ENCODE data around the gene AP5S1.
"Not testable (repeated sequence)": the region's sequence is repeated elsewhere in the genome, so short reads cannot be mapped to it uniquely, and the experiment has no call there.

Gene AP5S1

GRCh38 chr20:3820048-3820900 is at the start of gene AP5S1:
Gene AP5S1, plus strand, starts transcription at chr20:3820547. Its CDS starts 1,571 bp downstream, at chr20:3822118.
- DNase-seq: peak; percentile 94

GRCh38 chr20:3771552-3772058 is 48.7 kb upstream of the AP5S1 start:
- no peak for DNase-seq

- no peak for DNase-seq
Measured at GRCh38 chr20:3775457-3776108, 44.8 kb upstream of the AP5S1 start.

GRCh38 chr20:3777381-3777715 is 43.0 kb upstream of the AP5S1 start:
- no peak for DNase-seq

GRCh38 chr20:3777716-3778629 is 42.4 kb upstream of the AP5S1 start:
- DNase-seq: peak; percentile 28

- no peak for DNase-seq
Measured at GRCh38 chr20:3778976-3779375, 41.4 kb upstream of the AP5S1 start.

GRCh38 chr20:3781153-3781910 is 39.0 kb upstream of the AP5S1 start, which contains the start of gene SPEF1:
Gene SPEF1, minus strand, starts transcription at chr20:3781448. Its CDS starts 161 bp downstream, at chr20:3781287.
- peak; percentile 94 for DNase-seq

GRCh38 chr20:3782597-3782996 is 37.8 kb upstream of the AP5S1 start:
- DNase-seq: no peak

- no peak for DNase-seq
Measured at GRCh38 chr20:3783068-3783489, 37.3 kb upstream of the AP5S1 start.

- no peak for DNase-seq
Measured at GRCh38 chr20:3783511-3784195, 36.7 kb upstream of the AP5S1 start.

- DNase-seq: no peak
Measured at GRCh38 chr20:3784216-3784853, 36.0 kb upstream of the AP5S1 start.

- no peak for DNase-seq
Measured at GRCh38 chr20:3784863-3785239, 35.5 kb upstream of the AP5S1 start.

GRCh38 chr20:3785240-3786125 is 34.9 kb upstream of the AP5S1 start:
- DNase-seq: no peak

- peak; percentile 38 for DNase-seq
Measured at GRCh38 chr20:3786126-3786484, 34.2 kb upstream of the AP5S1 start.

GRCh38 chr20:3786665-3787323 is 33.6 kb upstream of the AP5S1 start, which contains the start of gene CENPB:
Gene CENPB, minus strand, starts transcription at chr20:3786740. Its CDS starts 257 bp downstream, at chr20:3786483.
- peak; percentile 79 for DNase-seq

GRCh38 chr20:3787324-3788014 is 32.9 kb upstream of the AP5S1 start:
- DNase-seq: peak; percentile 23

GRCh38 chr20:3788685-3789155 is 31.6 kb upstream of the AP5S1 start:
- no peak for DNase-seq

GRCh38 chr20:3789201-3789600 is 31.1 kb upstream of the AP5S1 start:
- not testable (repeated sequence) for DNase-seq

GRCh38 chr20:3794168-3794567 is 26.2 kb upstream of the AP5S1 start:
- DNase-seq: not testable (repeated sequence)
